GM12801 (cell line): ENCODE data around the gene INTS1.

Source experiments
- TF ChIP-seq, protein P1 (sequence below): IDR thresholded peaks from one replicate; pipeline ENCODE4 v1.5.1; 2011; ENCODE audit warnings: control low read depth; ENCODE audit not compliant: insufficient read length; ENCODE audit errors: extremely low read depth

Gene INTS1

DNA sequence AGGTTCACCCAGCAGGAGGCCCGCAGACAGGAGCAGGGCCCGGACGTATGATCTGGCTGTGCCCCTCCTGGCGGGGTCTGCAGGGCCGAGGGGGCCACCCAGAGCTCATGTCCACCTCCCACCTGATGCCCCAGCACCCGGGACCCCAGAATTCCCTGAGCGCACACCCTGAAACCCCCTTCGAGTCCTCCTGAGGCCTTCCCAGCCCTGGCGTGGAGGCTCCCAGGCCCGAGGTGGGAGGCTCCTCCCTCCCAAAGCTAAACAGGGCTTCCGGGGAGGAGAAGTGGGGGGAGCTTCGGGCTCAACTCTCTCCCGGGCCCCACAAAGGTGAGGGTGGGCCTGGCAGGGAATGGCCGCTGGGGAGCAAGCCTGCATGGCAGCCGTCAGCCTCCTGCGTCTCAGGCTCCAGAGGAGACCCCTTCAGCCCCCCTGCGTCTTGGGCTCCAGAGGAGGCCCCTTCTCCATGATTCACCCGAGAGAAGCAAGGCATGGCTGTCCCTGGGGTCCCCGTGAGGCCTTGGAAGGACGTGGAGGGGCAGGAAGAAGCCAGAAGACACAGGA, 75.2 kb downstream of the INTS1 start:
- TF ChIP-seq, protein P1, sequence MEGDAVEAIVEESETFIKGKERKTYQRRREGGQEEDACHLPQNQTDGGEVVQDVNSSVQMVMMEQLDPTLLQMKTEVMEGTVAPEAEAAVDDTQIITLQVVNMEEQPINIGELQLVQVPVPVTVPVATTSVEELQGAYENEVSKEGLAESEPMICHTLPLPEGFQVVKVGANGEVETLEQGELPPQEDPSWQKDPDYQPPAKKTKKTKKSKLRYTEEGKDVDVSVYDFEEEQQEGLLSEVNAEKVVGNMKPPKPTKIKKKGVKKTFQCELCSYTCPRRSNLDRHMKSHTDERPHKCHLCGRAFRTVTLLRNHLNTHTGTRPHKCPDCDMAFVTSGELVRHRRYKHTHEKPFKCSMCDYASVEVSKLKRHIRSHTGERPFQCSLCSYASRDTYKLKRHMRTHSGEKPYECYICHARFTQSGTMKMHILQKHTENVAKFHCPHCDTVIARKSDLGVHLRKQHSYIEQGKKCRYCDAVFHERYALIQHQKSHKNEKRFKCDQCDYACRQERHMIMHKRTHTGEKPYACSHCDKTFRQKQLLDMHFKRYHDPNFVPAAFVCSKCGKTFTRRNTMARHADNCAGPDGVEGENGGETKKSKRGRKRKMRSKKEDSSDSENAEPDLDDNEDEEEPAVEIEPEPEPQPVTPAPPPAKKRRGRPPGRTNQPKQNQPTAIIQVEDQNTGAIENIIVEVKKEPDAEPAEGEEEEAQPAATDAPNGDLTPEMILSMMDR, result no peak

DNA sequence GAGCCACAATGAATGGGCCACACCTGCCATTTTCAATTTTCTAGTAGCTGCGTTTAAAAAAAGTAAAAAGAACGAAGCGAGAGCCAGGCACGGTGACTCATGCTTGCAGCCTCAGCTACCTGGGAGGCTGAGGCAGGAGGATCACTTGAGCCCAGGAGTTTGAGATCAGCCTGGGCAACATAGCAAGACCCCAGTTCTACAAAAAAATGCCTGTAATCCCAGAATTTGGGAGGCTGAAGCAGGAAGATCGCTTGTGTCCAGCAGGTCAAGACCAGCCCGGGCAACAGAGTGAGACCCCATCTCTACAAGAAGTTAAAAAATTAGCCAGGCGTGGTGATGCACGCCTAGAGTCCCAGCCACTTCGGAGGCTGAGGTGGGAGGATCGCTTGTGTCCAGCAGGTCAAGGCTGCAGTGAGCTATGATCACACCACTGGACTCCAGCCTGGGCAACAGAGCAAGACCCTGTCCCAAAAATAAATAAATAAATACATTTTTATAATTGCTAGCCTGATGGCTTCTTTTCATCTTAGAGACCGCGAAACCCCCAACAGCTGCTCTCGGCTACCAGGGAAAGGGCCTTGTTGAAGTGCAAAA, 77.0 kb downstream of the INTS1 start:
- TF ChIP-seq, protein P1, result no peak

DNA sequence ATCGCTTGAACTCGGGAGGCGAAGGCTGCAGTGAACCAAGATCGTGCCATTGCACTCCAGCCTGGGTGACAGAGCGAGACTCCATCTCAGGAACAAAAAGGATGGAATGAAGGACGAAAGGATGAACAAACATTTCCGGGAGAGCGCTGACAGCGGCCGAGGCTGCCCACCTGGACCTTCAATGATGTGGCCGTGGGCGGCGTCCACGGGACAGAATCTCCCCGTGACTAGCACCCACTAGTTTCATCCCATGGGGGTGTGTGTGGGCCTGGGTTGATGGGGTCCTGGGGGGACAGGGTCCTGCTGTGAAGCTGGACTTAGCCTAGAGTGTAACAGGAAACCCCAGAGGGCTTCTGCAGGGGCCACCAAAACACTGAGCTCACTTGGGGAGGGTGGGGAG, 77.7 kb downstream of the INTS1 start:
- TF ChIP-seq, protein P1, result no peak

DNA sequence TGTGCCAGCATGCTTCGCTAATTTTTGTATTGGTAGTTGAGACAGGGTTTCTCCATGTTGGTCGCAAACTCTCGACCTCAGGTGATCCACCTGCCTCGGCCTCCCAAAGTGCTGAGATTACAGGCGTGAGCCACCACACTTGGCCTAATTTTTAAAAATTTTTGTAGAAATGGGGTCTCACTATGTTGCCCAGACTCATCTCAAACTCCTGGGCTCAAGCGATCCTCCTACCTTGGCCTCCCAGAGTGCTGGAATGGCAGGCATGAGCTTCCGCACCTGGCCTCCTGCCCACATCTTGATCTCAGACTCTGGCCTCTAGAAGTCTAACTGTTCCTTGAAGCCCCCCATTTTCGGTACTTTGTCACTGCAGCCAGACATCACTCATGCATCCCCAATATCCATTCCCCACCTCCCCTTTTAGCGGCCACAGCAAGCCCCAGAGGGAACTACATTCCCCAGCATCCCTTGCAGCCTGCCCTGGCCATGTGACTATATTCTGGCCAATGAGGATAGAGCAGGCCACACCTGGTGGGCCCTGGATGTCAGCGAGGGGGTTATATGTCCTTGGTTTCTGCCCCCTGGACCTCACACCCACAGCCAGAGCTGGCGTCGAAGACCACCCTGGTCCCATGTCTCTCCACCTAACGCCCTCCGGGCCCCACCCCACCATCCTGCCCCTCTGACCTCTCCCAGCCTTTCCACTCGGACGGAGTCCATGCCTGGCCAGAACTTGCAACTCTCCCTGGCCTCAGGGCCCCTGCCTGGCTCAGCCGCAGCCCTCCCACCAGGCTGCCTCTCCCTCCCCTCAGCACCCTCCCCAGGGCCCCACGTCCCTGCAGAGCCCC, 78.7 kb downstream of the INTS1 start:
- TF ChIP-seq, protein P1, result no peak

DNA sequence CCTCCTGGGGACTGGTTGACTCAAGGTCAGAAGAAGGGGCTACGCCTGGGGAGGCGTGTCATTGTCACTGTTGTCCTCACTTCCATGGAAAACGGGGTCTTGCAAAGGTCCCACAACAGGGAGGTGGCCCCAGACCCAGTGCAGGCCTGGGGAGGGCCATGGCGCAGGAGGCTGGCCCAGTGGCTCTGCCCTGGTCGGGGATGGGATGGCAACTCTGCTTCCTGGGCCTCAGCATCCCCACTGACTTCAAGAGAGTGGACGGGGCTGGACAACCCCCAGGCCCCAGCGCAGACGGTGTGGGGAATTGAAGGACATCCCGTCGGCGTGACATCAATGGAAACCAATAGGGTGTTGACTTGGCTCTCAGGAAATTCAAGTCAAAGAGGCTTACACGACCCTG, 80.1 kb downstream of the INTS1 start:
- TF ChIP-seq, protein P1, result no peak

DNA sequence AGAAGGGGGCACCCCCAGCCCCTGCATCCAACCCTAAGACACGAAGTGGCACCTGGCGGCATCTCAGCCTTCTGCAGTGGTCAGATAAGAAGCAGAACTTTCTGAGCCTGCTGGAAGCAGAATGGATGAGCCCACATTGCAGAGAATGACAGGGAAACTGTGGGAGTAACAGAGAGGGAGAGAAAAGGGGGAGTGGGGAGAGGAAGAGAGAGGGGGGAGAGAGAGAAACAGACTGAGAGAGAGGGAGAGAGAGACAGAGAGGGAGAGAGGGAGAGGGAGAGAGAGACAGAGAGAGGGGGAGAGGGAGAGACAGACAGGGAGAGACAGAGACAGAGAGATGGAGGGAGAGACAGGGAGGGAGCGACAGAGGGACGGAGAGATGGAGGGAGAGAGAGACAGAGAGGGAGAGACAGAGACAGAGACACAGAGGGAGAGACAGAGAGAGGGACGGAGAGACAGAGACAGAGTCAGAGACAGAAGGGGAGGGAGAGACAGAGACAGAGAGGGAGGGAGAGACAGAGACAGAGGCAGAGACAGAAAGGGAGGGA, 80.9 kb downstream of the INTS1 start:
- TF ChIP-seq, protein P1, result no peak

DNA sequence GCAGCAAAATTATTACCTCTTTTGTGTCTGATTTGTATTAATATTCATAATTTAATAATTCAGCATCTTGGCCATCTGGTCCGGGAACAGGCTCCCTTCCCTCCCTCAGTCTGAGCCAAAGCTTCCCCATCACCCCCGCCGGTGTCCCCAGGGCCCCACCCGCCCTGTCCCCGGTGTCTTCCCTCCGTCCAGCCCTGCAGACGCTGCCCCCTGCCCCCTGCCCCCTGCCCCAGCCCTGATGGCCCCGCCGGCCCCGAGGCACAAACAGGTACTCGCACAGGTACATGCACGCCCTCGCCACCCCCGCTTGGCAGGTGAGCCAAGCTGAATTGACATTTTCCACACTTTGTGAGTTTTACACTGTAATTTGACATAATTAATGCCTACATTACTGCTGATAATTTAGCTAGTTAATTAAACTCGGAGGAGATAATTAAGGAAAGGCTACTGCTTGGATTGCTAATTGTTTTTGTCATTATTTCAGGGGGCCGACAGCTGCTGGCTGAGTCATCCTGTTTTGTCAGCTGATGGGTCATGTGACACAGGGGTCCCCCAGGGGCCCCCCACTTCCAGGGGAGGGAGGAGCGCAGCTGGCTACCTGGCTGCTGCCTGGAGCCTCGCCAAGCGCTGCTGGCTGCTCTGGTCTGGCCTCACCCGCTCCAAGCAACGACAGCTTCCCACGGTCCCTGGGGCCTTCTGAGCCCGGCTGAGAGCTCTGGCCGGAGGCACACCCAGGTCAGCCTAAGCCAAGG, 81.5 kb downstream of the INTS1 start:
- TF ChIP-seq, protein P1, result no peak
